PC-9 (cell line): ENCODE results near the gene SPATA20. TPM values are rescaled to one million over a fixed set of nuclear protein-coding genes. Genes with fewer than 3 reads are reported as not detected.

ENCODE experiments used
- BruUV-seq: library from RNA; stranded (reverse); fragments of 400-500 nt; replicated peaks from 2 replicates; lab custom pipeline; 2021; lab: Mats Ljungman, UMichigan
- CTCF ChIA-PET: fragments of 300-600 bp; sonication (Branson Sonifier 250); formaldehyde crosslinking; loops from one replicate; lab custom pipeline; 2022; ENCODE audit warnings: antibody characterized with exemption; lab: Charles Lee
- POLR2A ChIA-PET: fragments of 300-600 bp; sonication (Branson Sonifier 250); formaldehyde crosslinking; loops from one replicate; lab custom pipeline; 2022; ENCODE audit warnings: antibody characterized with exemption; ENCODE audit not compliant: unreplicated experiment; lab: Charles Lee
- DNase-seq, 2 experiments: peaks; one replicate each; pipeline versions ENCODE4 v3.0.0 to v3.0.0-alpha.2; 2015 to 2022; ENCODE audit warnings: mixed read lengths in 1 of 2
- H2AFZ ChIP-seq: fragments of 200-600 bp; sonication (generic); 2 replicates; pipeline ENCODE4 v1.8.1; 2017; ENCODE audit warnings: antibody characterized with exemption
- H3F3A ChIP-seq: fragments of 200-600 bp; sonication (generic); 2 replicates; pipeline ENCODE4 v1.8.1; 2017; ENCODE audit warnings: antibody characterized with exemption, mild to moderate bottlenecking, low read depth; ENCODE audit not compliant: insufficient read depth
- H3K27ac ChIP-seq: fragments of 200-600 bp; sonication (generic); 2 replicates; pipeline ENCODE4 v1.6.1; 2016; ENCODE audit warnings: mixed run types
- H3K27me3 ChIP-seq: fragments of 200-600 bp; sonication (generic); 2 replicates; pipeline ENCODE4 v1.6.1; 2016; ENCODE audit warnings: low read depth, mixed run types; ENCODE audit not compliant: insufficient read depth
- H3K36me3 ChIP-seq: fragments of 200-600 bp; sonication (generic); 2 replicates; pipeline ENCODE4 v1.6.1; 2016; ENCODE audit warnings: low read depth, mixed run types
- H3K4me1 ChIP-seq: fragments of 200-600 bp; sonication (generic); replicated peaks from 2 replicates; pipeline ENCODE4 v1.6.1; 2016; ENCODE audit warnings: mixed run types; ENCODE audit not compliant: insufficient read depth
- H3K4me2 ChIP-seq: fragments of 200-600 bp; sonication (generic); 2 replicates; pipeline ENCODE4 v1.6.1; 2017; ENCODE audit warnings: mixed run types
- H3K4me3 ChIP-seq: fragments of 200-600 bp; sonication (generic); 2 replicates; pipeline ENCODE4 v1.6.1; 2016; ENCODE audit warnings: mixed run types
- H3K79me2 ChIP-seq: fragments of 200-600 bp; sonication (generic); 2 replicates; pipeline ENCODE4 v1.6.1; 2017; ENCODE audit warnings: low read depth, mixed run types
- H3K9me2 ChIP-seq: fragments of 200-600 bp; sonication (generic); 2 replicates; pipeline ENCODE4 v1.8.1; 2017; ENCODE audit warnings: mild to moderate bottlenecking; ENCODE audit not compliant: insufficient read depth
- H3K9me3 ChIP-seq: fragments of 200-600 bp; sonication (generic); 2 replicates; pipeline ENCODE4 v1.8.1; 2016; ENCODE audit warnings: low read depth; ENCODE audit not compliant: insufficient read depth
- H4K20me1 ChIP-seq: fragments of 200-600 bp; sonication (generic); 2 replicates; pipeline ENCODE4 v1.8.1; 2017; ENCODE audit not compliant: insufficient read depth
- EZH2 ChIP-seq: fragments of 200-600 bp; sonication (generic); IDR thresholded peaks from 2 replicates; pipeline ENCODE4 v1.8.0; 2017; ENCODE audit warnings: antibody characterized with exemption, low read depth
- intact Hi-C: fragments of 100-400 bp; cut with micrococcal nuclease; formaldehyde crosslinking; loops from one replicate; pipeline ENCODE4 v1.10.0; 2022; ENCODE audit not compliant: unreplicated experiment
- total RNA-seq: library from RNA; stranded (reverse); gene quantifications from 2 replicates; pipeline ENCODE4 v1.2.3, GENCODE V29; 2021
- TF ChIP-seq, protein P1 (sequence below): fragments of 200-600 bp; sonication (generic); conservative IDR thresholded peaks from 2 replicates; pipeline ENCODE4 v1.6.1; 2017; ENCODE audit warnings: mixed run types, antibody characterized with exemption, mild to moderate bottlenecking, moderate library complexity

The SPATA20 gene
- total RNA-seq, 1 experiment from 2014 or later, result 41.5 TPM

GRCh38 chr17:50540560-50541401 is 6.2 kb upstream of the SPATA20 start:
- intact Hi-C loops, result loop anchor here (10.0 kb wide), 1 partner anchor 414 kb away; no protein-coding TSS in a partner anchor
- H2AFZ ChIP-seq, result no peak overlapping the region
- no peak for DNase-seq
- H3K79me2 ChIP-seq, result peaks cover 4% of the 10 kb centered on the region
- H3F3A ChIP-seq, result peaks cover 24% of the 10 kb centered on the region; the same call in 1 of the 2 replicates
- H3K9me3 ChIP-seq, result no peaks in the 10 kb centered on the region
- no TSS peak for BruUV-seq
- CTCF ChIA-PET, result no interaction called here
- peaks cover 9% of the 10 kb centered on the region; the same call in 1 of the 2 replicates for H3K4me1 ChIP-seq
- H3K4me2 ChIP-seq, result no peak overlapping the region
- H3K27ac ChIP-seq, result no peak overlapping the region
- peaks cover 4% of the 10 kb centered on the region; the same call in 1 of the 2 replicates for H3K36me3 ChIP-seq
- H4K20me1 ChIP-seq, result no peaks in the 10 kb centered on the region; the same call in 1 of the 2 replicates
- POLR2A ChIA-PET, result interaction anchor here (0.5 kb wide), 1 partner anchor 150 kb away, joined by 7 read pairs; no protein-coding TSS in a partner anchor
- H3K9me2 ChIP-seq, result no peaks in the 10 kb centered on the region
- H3K27me3 ChIP-seq, result no peaks in the 10 kb centered on the region
- no peak overlapping the region for H3K4me3 ChIP-seq
- no peak for TF ChIP-seq EZH2
- TF ChIP-seq, protein P1, sequence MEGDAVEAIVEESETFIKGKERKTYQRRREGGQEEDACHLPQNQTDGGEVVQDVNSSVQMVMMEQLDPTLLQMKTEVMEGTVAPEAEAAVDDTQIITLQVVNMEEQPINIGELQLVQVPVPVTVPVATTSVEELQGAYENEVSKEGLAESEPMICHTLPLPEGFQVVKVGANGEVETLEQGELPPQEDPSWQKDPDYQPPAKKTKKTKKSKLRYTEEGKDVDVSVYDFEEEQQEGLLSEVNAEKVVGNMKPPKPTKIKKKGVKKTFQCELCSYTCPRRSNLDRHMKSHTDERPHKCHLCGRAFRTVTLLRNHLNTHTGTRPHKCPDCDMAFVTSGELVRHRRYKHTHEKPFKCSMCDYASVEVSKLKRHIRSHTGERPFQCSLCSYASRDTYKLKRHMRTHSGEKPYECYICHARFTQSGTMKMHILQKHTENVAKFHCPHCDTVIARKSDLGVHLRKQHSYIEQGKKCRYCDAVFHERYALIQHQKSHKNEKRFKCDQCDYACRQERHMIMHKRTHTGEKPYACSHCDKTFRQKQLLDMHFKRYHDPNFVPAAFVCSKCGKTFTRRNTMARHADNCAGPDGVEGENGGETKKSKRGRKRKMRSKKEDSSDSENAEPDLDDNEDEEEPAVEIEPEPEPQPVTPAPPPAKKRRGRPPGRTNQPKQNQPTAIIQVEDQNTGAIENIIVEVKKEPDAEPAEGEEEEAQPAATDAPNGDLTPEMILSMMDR, result no peak

GRCh38 chr17:50541402-50541715 is 5.6 kb upstream of the SPATA20 start:
- no TSS peak for BruUV-seq
- CTCF ChIA-PET, result interaction anchor here (0.8 to 1.0 kb wide), 3 partner anchors 151 to 179 kb away, joined by 3 to 4 read pairs (median 4); no protein-coding TSS in a partner anchor
- Histone ChIP-seq H3K9me3 (no peaks in the 10 kb centered on the region), H2AFZ (no peak overlapping the region), H3F3A (peaks cover 24% of the 10 kb centered on the region; the same call in 1 of the 2 replicates), H4K20me1 (no peaks in the 10 kb centered on the region; the same call in 1 of the 2 replicates), H3K4me1 (peaks cover 9% of the 10 kb centered on the region; the same call in 1 of the 2 replicates), H3K4me3 (no peak overlapping the region), H3K79me2 (no peaks in the 10 kb centered on the region), H3K9me2 (no peaks in the 10 kb centered on the region), H3K4me2 (no peak overlapping the region), H3K36me3 (peaks cover 4% of the 10 kb centered on the region; the same call in 1 of the 2 replicates), H3K27ac (no peak overlapping the region), H3K27me3 (no peaks in the 10 kb centered on the region)
- TF ChIP-seq EZH2, result no peak
- TF ChIP-seq, protein P1, result no peak
- no peak for DNase-seq
- intact Hi-C loops, result loop anchor here (10.0 kb wide), 1 partner anchor 413 kb away; no protein-coding TSS in a partner anchor
- POLR2A ChIA-PET, result interaction anchor here (0.5 kb wide), 1 partner anchor 150 kb away, joined by 7 read pairs; no protein-coding TSS in a partner anchor
